ENCODE results near the gene GCH1.

Gene GCH1

DNA sequence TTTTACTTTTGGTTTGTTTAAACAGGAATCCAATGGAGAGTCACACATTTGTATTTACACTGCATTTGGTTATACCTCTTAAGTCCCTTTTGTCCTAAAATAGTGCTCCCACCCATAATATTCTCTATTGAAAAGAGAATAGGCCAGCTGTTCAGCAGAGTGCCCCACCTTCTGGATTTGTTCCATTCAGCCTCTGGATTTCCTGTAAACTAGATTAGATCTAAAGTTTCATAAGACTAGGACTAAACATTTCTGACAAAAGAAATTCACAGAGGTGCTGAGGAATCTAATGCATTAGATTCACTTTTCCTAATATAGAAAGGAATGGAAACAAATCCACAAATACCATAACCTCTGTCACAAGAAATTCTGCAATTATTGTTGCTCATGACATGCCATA is 38.1 kb downstream of the GCH1 start:
- no peak overlapping the region for H3K4me3 ChIP-seq (ENCODE audit: low read length)
- TF ChIP-seq ZNF274 (IDR thresholded peaks at IDR 0.05; ENCODE audit: low read depth, low read length), result no peak

DNA sequence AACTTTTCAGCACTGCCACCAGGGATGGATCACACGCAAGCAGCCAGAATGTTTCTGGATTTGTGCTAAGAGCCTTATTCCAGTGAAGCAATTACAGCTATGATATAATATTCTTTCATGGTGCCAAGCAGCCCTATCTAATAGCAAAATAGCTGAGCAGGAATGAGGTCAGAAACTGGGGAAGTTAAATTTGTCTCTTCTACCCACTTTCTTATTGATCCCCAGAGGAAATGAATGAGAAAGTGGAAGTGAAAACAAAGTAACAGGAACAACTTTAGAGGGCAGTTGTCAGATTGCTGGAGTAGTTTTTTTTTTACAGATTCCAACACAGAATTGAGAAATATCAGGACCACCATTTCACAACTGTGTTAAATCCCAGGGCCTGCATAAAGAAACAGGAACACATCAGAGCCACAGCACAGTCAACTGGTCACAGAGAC is 44.8 kb downstream of the GCH1 start:
- H3K4me3 ChIP-seq (ENCODE audit: low read length), result no peak overlapping the region; the same call in 1 of the 2 replicates
- TF ChIP-seq ZNF274 (IDR thresholded peaks at IDR 0.05; ENCODE audit: low read depth, low read length), result no peak

DNA sequence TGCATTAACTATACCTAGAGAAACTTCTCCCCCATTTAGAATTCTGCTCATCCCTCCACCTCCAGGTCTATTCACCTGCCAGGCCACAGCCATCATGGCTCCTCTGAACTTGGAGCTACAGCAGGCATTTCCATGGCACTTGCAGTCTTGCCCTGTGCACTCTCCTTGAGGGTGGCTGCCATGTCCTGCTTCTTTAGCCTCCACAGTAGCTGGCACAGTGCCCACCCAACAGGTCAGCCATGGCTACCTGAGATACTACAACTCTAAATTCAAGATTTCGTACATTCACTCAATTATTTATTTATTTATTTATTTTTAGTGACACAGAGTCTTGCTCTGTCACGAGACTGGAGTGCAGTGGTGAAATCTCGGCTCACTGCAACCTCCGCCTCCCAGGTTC is 46.5 kb downstream of the GCH1 start:
- TF ChIP-seq ZNF274 (IDR thresholded peaks at IDR 0.05; ENCODE audit: low read depth, low read length), result no peak
- no peak overlapping the region for H3K4me3 ChIP-seq (ENCODE audit: low read length)

DNA sequence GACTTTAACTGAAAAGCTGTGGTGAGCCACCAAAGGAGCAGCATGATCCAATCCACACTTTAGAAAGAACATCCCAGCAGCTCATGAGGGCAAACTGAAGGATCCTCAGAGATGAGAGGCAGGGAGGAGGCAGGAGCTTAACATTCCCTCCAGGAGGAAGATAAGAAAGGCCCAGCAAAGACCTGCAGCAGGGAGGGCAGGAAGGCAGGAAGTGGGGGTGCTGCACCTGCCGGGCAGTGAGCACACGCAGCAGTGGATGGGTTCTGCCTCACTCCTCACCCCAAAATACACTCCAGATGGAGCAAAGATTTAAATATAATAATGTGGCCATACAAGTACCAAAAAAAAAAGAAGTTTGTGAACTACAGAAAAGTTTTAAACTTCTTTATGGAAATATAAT is 48.4 kb downstream of the GCH1 start:
- TF ChIP-seq ZNF274 (IDR thresholded peaks at IDR 0.05; ENCODE audit: low read depth, low read length), result no peak
- H3K4me3 ChIP-seq (ENCODE audit: low read length), result no peak overlapping the region

DNA sequence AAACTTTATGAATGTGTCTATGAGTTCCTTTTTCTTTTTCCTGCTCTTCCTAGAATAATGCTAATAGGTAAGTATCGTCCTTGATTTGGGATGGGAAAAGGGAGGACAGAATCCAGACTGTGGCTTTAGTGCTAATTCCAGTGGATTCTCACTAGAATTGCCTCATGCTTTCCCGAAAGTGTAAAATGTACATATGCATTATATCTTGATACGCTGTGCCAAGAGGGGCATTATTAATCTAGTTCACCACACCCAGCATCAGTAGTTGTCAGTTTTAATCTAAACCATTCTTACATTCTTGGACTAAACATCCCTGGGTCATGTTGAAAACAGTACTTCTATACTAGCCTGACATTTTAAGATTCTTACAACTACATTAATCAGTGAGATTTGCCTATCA is 49.3 kb downstream of the GCH1 start:
- no peak for TF ChIP-seq ZNF274 (IDR thresholded peaks at IDR 0.05; ENCODE audit: low read depth, low read length)
- no peak overlapping the region for H3K4me3 ChIP-seq (ENCODE audit: low read length)

DNA sequence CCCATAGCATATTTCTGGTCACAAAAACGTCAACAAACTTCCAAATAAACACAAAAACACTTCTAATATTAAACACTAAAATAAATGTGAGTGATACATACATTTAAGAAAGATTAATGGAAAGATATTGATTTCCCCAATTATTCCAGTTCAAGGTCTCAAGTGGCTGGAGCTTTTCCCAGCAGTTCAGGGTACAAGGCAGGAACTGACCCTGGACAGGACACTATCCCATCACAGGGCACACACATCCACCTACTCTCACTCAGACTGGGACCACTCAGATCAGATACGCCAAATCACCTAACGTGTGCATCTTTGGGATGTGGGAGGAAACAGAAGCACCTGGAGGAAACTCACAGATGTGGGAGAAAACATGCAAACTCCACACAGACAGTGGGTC is 50.4 kb downstream of the GCH1 start:
- no peak overlapping the region for H3K4me3 ChIP-seq (ENCODE audit: low read length)
- no peak for TF ChIP-seq ZNF274 (IDR thresholded peaks at IDR 0.05; ENCODE audit: low read depth, low read length)

DNA sequence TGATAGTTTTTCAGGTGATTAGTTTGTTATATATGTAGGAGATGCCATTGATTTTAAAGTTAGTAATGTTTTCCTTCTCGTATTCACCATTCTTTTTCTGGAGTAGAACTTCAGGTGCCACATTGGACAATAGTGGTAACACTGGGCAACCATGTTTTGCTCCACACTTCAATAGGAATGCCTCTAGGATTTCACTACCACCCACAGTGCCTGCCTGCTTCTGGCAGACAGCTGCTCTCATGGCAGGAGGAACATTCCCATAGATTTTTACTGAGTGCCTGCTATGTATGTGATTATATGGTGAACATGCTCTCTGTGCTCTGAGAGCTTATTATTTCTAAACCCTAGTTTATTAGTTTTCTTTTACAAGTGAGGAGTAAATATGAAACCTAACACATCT is 53.7 kb downstream of the GCH1 start:
- no peak for TF ChIP-seq ZNF274 (IDR thresholded peaks at IDR 0.05; ENCODE audit: low read depth, low read length)
- H3K4me3 ChIP-seq (ENCODE audit: low read length), result no peak overlapping the region

DNA sequence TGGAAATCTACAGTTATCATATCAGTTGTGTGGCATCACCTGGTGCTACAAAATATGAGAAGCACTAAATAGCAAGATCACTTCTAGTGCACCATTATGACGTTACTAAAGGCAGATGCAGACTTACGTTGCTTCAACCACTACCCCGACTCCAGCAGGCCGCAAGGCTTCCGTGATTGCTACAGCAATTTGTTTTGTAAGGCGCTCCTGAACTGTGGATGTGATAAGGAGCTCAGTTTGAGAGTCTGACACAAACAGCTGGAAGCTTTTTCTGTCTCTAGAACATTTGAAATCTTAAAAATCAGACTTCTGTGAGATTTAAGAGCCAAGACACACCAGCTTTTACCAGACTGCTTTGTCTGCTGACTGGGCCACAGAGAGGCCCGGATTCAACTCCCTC is 57.0 kb downstream of the GCH1 start:
- no peak overlapping the region for H3K4me3 ChIP-seq (ENCODE audit: low read length)
- TF ChIP-seq ZNF274 (IDR thresholded peaks at IDR 0.05; ENCODE audit: low read depth, low read length), result no peak

DNA sequence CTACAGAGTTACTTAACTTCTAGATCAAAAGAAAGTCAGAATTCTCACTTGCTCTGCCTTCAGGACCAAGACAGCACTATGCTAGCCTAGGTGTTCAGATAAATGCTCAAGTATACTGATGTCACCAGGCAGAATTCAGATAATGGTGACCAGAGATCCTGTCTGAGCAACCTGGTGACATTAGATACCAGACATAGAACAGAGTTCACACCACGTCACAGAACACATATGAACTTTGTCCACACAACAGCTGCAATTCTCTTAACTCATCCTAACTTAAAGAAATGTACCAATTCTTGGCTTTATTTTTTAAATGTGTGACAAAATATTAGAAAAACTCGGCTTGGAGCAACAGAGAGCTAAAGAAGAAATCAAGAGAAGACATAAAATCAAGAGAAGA is 58.1 kb downstream of the GCH1 start:
- TF ChIP-seq ZNF274 (IDR thresholded peaks at IDR 0.05; ENCODE audit: low read depth, low read length), result no peak
- H3K4me3 ChIP-seq (ENCODE audit: low read length), result no peak overlapping the region

DNA sequence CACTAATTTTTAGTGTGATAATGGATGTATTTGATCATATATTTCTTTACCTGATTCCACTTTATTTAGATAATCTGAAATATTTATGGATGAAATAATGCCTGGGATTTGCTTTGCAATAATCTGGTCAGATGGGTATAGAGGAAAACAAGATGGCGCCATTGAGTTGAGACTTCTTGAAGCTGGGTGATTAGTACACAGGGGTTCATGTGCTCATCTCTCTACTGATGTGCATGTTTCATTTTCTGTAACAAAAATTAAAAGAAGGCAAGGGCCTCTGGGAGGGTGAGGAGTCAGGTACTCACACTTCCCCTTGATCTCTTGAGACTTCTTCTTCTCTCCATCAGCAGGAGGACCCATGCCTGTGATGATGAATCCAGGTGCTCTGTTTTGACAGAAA is 61.8 kb downstream of the GCH1 start:
- no peak for TF ChIP-seq ZNF274 (IDR thresholded peaks at IDR 0.05; ENCODE audit: low read depth, low read length)
- no peak overlapping the region for H3K4me3 ChIP-seq (ENCODE audit: low read length)

DNA sequence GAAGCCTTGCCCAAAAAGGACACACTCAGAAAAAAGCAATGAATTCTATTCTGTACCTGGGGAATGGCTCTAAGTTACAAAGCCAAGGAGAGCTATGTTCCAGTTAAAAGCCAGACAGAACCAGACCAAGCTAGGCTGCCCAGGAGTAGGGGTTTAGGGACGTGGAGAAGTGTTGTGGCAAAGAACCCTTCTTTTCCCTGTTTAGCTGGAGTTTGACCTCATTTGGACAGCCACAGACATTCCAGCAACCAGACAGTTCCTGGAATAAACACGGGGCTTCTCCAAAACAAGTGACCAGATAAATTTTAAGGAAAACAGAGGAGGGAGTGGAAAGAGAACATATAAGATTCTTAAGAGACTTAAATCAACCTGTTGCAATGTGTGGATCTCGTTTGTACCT is 62.3 kb downstream of the GCH1 start:
- no peak for TF ChIP-seq ZNF274 (IDR thresholded peaks at IDR 0.05; ENCODE audit: low read depth, low read length)
- no peak overlapping the region for H3K4me3 ChIP-seq (ENCODE audit: low read length)

DNA sequence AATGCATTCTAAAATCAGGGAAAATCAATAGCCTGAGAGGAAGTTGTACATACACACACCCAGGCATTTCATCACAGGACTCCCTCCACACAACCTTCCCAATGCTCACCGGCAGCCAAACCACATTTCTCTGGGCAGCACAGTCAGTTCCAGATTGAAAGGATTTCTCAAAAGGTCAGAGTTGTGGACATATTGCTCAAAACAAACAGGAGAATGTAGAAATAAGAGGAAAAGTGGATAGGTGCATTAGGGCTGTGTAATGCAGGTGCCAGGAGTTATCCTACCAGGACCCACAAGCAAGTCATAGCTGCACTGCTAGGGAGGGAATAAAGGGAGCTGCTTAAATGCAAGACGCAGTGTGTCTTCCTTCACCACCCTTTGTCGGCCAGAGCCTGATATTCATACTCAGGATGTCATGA is 62.9 kb downstream of the GCH1 start:
- H3K4me3 ChIP-seq (ENCODE audit: low read length), result no peak overlapping the region
- no peak for TF ChIP-seq ZNF274 (IDR thresholded peaks at IDR 0.05; ENCODE audit: low read depth, low read length)

DNA sequence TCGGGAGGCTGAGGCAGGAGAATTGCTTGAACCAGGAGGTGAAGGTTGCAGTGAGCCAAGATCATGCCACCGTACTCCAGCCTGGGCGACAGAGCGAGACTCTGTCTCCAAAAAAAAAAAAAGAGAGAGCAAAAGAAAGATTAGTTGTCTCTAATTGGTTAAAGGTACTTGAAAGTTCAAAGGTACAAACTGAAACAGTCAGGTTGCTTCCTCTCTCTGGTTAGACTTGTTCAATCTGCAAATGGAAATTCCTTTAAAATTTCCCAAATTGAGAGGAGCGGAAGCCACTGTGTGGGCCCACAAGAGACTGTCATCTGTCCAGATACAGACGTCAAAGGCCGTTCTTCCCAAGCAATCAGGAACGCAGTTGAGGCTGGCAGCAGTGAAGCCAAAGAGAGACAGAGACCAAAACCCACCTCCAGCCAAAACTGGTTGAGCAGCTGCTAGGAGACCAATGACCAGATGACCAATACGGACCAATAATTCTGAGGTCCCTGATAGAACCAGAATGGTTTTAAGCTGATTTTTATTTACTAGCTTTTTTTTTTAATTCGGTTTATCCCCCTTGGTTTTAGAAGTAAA is 63.6 kb downstream of the GCH1 start:
- no peak overlapping the region for H3K4me3 ChIP-seq (ENCODE audit: low read length)
- TF ChIP-seq ZNF274 (IDR thresholded peaks at IDR 0.05; ENCODE audit: low read depth, low read length), result no peak

DNA sequence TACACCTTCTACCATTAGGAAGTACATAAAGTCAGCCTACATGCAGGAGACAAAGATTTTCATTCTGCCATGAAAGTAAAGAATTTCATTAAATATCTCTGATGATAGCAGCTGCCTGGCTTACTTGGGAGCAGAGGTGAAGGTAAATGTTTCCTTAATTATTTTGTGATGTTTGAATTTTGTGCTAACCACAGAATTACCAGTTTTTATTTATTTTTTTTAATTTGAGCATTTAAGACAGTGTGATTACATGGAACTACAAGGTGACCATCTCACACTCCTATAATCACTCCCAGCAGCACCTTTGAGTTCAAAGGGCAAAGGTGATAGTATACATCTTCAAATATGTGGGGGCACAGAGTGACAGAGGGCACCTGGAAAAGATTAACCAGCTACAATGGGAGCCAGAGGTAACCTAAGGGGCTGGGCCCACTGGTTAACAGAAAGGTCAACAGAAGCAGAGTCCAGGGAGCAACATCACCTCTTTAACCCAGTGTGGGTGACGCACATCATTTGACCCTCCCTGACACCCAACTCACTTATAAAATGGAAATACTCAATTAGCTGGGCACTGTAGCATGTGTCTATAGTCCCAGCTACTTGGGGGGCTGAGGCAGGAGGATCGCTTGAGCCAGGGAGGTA is 65.0 kb downstream of the GCH1 start:
- no peak overlapping the region for H3K4me3 ChIP-seq (ENCODE audit: low read length)
- no peak for TF ChIP-seq ZNF274 (IDR thresholded peaks at IDR 0.05; ENCODE audit: low read depth, low read length)

DNA sequence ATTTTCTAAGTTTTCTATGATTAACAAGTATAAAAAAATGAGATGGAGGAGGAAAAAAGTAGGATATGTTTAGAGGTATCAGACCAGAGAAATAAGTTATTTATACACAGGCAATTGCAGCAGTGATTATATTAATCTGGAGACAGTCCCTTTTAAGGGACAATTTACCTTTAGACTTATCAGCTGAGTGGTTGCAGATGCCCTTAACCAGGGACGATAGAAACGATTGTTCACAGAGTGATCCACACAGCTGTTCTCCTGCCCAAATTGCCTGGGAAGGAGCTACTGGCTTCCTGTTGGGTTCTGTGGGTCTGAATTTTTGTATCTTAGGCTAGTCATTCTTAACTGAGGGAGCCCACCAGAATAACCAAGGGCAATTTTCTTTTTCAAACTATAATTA is 66.4 kb downstream of the GCH1 start:
- no peak overlapping the region for H3K4me3 ChIP-seq (ENCODE audit: low read length)
- no peak for TF ChIP-seq ZNF274 (IDR thresholded peaks at IDR 0.05; ENCODE audit: low read depth, low read length)

DNA sequence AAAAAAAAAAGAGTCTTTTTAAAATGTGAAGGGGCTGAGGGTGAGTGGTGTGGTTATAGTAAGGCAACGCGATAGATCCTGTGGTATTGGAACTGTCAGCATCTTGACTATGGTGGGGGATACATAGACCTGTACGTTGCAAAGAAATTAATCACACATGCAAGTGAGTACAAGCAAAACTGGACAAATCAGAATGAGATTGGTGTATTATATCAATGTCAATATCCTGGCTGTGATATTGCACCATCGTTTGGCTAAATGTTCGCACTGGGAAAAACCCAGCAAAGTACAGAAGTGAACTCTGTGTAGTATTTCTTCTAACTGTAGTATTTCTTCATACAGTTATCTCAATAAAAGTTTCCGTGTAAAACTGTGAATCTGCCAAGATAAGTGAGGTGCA is 67.9 kb downstream of the GCH1 start:
- H3K4me3 ChIP-seq (ENCODE audit: low read length), result no peak overlapping the region
- TF ChIP-seq ZNF274 (IDR thresholded peaks at IDR 0.05; ENCODE audit: low read depth, low read length), result no peak

All from GM08714 (cell line).